GM18519 (cell line): ENCODE data around the gene CBFA2T2.
"Not testable (repeated sequence)": the region's sequence is repeated elsewhere in the genome, so short reads cannot be mapped to it uniquely, and the experiment has no call there.

Experiments used
- ATAC-seq: cut with Tn5 transposase; IDR thresholded peaks from one replicate; pipeline ENCODE4 v1.9.1; 2021; ENCODE audit warnings: mild to moderate bottlenecking, moderate library complexity; ENCODE audit not compliant: unreplicated experiment, low FRiP score

Gene CBFA2T2

DNA sequence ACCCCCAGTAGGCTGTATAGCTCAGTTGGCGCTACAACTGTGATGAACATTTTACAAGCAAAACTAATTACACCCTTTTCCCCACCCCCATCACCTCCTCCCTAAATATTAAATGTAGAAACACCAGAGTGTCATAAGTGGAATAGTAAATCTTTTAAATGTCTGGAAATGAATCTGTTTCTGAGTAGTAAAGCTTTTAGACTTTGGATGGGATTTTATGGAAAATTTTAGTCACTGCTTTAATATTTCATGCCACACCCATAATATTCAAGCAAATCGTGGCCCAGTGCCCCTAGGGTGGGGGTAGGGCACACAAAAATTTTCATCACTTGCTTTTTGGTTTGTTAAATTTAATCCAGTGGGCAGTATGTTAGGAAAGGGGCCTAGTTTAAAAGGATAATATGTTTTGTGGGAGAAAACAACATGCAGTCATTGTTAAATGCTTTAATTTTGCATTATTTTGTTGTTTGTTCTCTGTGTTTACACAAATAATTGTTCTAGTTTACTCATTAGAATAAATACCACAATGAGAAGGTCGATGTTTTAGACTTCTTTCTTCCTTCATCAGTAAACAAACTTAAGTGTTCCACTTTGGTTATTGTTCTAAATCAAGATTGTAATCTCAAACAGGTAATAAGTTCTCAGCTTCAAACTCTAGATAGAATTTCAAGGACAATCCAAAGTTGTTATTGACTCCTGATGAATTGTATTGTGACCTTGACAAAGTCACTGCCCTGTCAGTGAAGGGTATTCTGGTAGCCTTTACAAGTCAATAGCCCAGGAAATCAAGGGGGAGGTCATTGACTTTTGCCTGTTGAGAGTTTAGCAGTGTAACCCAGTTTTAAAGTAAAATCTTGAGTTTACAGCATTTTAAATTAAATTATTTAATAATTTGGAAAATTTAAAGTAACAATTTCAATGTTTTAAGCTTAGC, 79.2 kb downstream of the CBFA2T2 start:
- ATAC-seq: no peak

DNA sequence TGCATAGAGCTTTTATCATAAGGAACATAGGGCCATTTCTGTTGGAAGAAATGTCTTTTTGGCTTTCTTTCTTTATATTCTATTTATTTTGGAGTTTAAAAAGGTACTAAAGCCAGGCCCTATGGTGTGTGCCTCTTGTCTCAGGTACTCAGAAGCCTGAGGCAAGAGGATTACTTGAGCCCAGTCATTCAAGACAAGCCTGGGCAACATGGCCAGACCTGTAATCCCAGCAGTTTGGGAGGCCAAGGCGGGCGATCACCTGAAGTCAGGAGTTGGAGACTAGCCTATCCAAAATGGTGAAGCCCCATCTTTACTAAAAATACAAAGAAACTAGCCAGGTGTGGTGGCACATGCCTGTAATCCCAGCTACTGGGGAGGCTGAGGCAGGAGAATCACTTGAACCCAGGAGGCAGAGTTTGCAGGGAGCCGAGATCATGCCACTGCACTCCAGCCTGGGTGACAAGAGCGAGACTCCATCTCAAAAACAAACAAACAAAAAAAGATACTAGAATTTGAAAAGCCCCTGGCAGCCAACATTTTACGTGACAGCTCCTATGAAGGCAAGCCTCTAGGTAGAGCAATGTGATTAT, 80.0 kb downstream of the CBFA2T2 start:
- no peak for ATAC-seq

DNA sequence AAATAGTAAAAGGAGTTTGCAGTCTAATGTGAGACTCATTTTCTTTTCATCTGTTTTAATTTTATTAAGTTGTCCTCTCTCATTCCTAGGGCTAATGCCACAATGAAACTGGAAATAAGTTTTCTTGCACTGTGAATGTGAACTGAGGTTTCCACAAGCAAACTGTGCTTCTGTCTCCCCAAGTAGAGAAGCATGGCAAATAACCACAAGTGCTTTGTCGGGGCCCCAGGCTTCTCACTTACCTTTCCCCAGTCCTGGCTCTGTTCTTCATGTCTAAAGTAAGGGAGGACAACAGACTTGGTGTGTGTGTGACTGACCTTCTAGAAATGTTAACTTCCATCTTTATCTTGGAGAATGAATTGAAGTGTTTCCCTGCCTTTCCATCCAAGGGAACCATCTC, 80.8 kb downstream of the CBFA2T2 start:
- ATAC-seq: no peak

DNA sequence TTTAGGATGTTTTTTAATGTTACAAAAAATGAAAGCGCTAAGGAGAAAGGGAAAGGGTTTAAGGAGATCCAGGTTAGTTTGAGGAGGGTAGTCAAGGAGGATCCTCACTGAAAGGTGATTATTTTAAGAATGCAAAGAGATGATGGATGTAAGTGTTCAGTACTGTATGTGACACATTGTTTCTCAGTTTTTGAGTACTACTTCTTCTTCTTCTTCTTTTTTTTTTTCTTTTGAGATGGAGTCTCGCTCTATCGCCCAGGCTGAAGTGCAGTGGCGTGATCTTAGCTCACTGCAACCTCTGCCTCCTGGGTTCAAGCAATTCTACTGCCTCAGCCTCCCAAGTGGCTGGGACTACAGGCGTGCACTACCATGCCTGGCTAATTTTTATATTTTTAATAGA, 83.4 kb downstream of the CBFA2T2 start:
- not testable (repeated sequence) for ATAC-seq

GRCh38 chr20:33575282-33575681, 85.4 kb downstream of the CBFA2T2 start:
- ATAC-seq: no peak

DNA sequence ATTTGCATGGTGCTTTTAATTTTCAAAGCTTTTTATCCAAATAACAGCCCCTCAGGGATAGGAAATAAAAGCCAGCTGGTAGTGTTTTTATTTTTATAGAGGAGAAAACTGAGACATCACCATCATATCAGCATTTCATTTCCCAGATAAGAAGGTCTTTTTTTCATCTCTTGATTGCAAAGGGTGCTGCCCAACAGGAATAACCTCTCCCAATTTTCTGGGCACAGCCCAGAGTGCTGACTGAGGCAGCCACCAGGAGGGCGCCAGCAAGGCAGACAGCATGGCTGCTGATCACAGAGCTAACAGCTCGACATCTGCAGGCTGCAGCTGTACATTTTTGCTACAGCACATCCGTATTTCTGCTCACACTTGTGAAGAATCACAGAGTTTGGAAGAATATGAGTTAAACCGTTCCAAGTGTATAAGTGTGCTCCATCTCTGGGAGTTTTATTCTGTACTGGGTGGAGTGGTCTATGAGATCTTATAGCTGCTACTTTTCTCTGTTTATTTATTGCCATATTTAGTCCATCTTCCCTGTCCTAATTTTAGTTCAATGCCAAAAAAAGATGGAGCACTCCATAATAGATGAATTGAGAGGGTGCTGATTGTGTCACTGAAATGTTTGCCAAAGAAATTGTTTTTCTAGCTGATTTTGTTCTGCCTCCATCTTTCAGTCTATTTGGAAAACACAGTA, 86.7 kb downstream of the CBFA2T2 start:
- ATAC-seq: no peak

DNA sequence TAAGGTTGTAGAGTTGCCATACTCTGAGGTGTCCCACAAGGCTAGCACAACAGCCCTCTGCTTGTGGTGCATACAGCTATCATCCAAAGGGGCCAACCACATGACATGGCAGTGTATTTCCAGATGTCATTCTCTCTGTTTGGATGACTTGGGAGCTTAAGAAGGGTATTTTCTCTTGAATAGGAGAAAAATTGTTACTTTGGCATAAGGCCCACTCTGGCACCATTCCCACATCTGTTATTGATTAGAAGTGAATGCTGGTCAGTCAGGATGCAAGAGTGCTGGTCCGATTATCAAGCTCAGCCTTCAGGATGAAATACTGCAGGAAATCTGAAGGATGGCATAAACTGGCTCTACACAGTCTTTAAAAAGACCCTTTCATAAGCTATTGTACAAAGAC, 88.6 kb downstream of the CBFA2T2 start:
- no peak for ATAC-seq

DNA sequence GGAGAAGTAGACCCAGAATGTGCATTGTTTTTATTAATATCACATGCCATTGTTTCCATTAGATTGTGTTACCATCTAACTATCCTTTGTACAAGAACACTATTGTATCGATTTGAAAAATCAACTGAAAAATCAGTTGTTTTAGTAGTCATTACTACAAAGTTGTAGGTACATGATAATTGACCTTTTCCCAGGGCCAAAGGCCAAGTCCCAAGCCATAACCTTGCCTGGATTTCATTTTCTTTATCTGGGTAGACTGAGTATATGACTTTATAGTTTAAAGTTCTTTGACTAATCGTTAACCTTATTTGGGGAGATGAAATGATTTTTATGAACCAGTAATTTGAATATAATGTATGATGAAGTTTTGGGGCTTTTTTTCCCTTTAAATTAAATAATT, 93.2 kb downstream of the CBFA2T2 start:
- ATAC-seq: no peak

GRCh38 chr20:33584976-33585375, 95.1 kb downstream of the CBFA2T2 start:
- ATAC-seq: no peak

DNA sequence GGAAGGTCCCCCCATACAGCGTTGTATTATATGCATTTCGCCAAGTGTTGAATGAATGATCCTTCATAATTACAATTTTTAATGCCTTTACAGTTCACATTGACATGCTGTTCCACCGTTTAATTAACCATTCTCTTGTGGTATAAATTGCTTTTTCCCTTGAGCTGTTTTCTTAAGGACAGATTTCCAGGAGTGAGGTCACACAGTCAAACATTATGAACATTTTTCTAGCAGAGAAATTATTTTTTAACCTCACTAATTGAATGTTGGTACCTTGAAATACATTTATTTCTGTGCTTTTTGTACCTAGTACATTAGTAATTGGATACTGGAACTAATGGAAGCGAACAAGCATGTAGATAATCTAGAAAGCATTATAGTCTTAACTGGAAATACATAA, 95.5 kb downstream of the CBFA2T2 start:
- no peak for ATAC-seq

DNA sequence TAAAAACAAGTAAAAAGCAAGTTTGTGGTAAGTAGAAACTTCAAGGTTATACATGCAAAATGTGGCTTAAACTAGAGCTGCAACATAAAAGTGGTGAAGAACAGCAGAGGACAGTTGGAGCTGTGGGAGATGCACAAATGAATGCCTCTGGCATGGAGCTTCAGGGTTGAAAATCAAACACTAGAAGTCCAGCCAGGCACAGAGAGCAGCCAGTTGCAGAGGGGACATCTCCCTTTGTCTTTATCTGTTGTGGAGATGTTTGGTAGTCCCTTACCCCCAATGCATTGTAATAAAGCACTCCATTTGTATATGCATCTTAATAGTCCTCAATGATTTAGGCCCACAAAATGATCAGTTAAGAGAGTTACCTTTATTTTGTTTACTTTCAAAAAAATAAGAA, 99.2 kb downstream of the CBFA2T2 start:
- no peak for ATAC-seq

DNA sequence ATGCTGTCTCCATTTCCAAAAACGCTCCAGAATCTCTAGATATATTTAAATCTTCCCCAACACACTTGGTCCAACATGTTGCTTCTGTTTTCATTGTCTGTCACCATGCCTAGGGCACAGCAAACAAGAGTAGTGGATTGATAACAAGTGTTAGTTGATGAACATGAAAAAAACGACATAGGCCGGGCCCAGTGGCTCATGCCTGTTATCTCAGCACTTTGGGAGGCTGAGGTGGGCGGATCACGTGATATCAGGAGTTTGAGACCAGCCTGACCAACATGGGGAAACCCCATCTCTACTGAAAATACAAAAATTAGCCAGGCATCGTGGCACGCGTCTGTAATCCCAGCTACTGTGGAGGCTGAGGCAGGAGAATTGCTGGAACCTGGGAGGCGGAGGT, 102.0 kb downstream of the CBFA2T2 start:
- ATAC-seq: not testable (repeated sequence)

- no peak for ATAC-seq
These were observed 104.8 kb downstream of the CBFA2T2 start for GRCh38 chr20:33594743-33595142.

DNA sequence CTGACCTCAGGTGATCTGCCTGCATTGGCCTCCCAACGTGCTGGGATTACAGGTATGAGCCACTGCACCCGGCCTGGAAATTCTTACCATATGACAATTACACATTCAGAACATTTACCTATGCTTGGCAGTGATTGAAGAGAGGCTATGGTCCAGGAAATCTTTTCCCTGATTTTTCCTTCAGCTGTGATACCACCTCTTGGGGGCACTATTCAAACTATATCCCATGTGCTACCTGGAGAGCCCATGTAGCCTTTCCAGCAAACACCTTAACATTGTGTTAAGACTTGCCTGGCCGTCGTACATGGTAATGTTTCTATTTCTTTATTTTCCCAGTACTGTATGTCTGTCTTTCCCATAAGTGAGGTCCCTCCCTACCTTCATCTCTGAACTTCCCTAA, 110.5 kb downstream of the CBFA2T2 start:
- no peak for ATAC-seq

DNA sequence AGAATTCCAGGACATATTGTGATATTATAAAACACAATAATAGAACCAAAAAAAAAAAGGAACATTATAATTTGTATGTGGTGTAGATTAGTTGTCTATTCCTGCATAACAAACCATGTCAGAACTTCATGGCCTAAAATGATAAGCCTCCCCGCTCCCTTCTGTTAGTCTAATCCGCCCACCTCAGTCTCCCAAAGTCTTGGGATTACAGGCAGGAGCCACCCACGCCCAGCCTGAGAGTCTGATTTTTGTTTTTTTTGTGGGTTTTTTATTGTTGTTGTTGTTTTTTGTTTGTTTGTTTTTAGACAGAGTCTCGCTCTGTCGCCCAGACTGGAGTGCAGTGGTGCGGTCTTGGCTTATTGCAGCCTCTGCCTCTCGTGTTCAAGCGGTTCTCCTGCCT, 111.1 kb downstream of the CBFA2T2 start:
- no peak for ATAC-seq

DNA sequence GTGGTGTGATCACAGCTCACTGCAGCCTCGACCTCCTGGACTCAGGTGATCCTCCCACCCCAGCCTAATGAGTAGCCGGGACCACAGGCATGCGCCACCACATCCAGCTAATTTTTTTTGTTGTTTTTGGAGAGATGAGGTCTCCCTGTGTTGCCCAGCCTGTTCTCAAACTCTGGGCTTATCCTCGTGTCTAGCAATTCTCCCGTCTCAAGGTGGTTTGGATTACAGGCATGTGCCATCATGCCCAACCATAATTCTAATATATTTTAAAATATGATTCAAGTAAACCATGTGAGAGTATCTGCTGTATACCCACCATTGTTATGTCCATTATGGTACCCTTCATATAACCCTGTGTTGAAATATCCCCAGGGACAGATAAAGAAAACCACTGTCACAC, 112.0 kb downstream of the CBFA2T2 start:
- no peak for ATAC-seq

- ATAC-seq: no peak
These were observed 113.1 kb downstream of the CBFA2T2 start for GRCh38 chr20:33602826-33603590.

DNA sequence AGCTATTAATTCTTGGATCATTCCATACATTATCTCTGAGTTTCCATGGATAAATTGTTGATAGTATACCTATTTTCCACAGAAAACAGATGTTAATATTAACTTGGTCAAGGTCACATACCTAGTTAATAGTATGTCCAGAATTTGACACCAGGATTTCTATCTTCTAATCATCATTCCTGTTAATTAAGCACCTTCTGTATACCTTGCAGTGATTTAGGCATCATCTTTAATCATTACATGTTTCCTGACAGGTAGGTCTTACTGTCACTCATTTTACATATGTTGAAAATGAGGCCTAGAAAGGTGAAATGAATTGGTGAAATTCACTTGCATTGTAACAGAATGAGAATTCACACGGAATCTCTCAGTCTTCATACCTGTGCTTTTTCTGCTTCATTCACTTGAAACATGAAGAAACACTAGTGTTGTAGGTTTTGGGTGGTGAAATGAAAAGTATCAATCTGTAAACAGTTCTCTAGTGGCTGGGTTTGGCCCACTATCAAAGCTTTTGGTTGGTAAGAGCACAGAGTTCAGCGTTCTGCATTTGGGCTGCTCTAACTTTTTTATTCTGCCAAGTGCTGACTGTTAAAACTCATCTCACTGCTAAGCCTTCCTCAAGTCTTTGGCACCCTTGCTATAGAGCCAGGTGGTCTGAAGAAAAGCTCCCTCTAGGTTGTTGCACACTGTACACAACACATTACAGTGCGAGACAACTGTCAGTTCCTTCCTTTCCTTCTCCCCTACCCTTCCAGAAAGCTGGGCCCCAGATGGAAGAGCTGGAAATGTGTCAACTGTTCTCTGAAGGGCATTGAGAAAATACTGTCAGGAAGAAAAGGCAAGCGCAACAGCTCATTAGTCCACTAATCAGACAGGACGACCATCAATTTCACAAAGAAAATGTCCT, 114.4 kb downstream of the CBFA2T2 start:
- no peak for ATAC-seq

DNA sequence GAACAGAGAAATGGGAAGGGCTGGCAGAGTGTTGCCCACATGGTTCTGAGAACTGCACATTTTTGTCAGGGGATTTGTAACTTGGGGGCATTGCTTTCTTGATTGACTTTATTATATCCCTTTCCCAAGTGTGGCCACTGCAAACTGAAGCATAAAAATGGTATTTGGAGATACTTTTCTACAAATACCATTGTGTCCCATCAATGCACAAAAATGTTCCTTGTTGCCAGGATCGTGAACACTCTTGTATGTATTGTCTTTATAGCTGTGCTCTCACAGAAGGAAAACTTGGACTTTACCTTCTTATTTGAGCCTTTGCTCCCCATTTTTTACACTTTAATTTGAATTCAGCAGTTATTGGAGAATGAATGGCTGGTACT, 115.1 kb downstream of the CBFA2T2 start:
- ATAC-seq: no peak
